K562 (cell line): ENCODE measurements around the gene GFOD1. TPM values are rescaled to one million over a fixed set of nuclear protein-coding genes. Genes with fewer than 3 reads are reported as not detected.

Source experiments
- ATAC-seq: fragments of 200-7000 bp; cut with Tn5 transposase; 3 replicates; pipeline ENCODE4 v1.9.1; 2020; ENCODE audit warnings: moderate library complexity
- BruUV-seq: library from RNA; stranded (reverse); fragments of 400-500 nt; replicated peaks from 2 replicates; lab custom pipeline; 2021; lab: Mats Ljungman, UMichigan
- CTCF ChIA-PET: fragments of 300-600 bp; formaldehyde crosslinking; extraction: SDS; loops from one replicate; lab custom pipeline; 2021; ENCODE audit warnings: low intra/inter-chr PET ratio; lab: Yijun Ruan, JAX
- POLR2A ChIA-PET: fragments of 300-600, 350-650 bp; sonication (Branson Sonifier 250); formaldehyde crosslinking; extraction: SDS; loops from one replicate; lab custom pipeline; 2021; ENCODE audit warnings: antibody characterized with exemption, inconsistent platforms; lab: Yijun Ruan, JAX
- DNase-seq, 4 experiments: peaks; one replicate each; pipeline versions ENCODE4 v3.0.0 to v3.0.0-alpha.2; 2011 to 2018; ENCODE audit warnings: low spot score in 3 of 4, mixed read lengths in 3 of 4; ENCODE audit errors: extremely low read depth in 1 of 4
- FAIRE-seq: peaks from 2 replicates; lab custom pipeline; 2011; peaks lifted over from hg19 to GRCh38; lab: Jason Lieb, UNC
- H2AFZ ChIP-seq: 2 replicates; pipeline ENCODE4 v1.6.0; 2011; ENCODE audit warnings: low read depth, low read length, control low read depth, inconsistent platforms
- H3K27ac ChIP-seq: fragments of 200-600 bp; 3 replicates; pipeline ENCODE4 v1.8.0; 2011; ENCODE audit warnings: low read depth, mild to moderate bottlenecking, control low read depth, inconsistent platforms, low read length, moderate library complexity, mixed read lengths; ENCODE audit errors: extremely low read depth
- H3K27me3 ChIP-seq, 2 experiments: fragments of 300-600 bp in 1 of 2; 2 replicates in 1 of 2; 3 replicates in 1 of 2; pipeline versions ENCODE4 v1.6.0 to v1.8.0; 2011; ENCODE audit warnings: inconsistent platforms in 2 of 2, low read length in 2 of 2, mild to moderate bottlenecking in 1 of 2, mixed read lengths in 1 of 2, moderate library complexity in 1 of 2; ENCODE audit not compliant: control insufficient read depth in 2 of 2, insufficient read depth in 2 of 2
- H3K36me3 ChIP-seq: fragments of 300-600 bp; 3 replicates; pipeline ENCODE4 v1.8.0; 2011; ENCODE audit warnings: mild to moderate bottlenecking, low read length, inconsistent platforms; ENCODE audit not compliant: control insufficient read depth, insufficient read depth
- H3K4me1 ChIP-seq, 2 experiments: fragments of 200-600 bp in 1 of 2; replicated peaks in 1 of 2; 2 replicates in 1 of 2; 3 replicates in 1 of 2; pipeline versions ENCODE4 v1.5.1 to v1.8.0; 2011; ENCODE audit warnings: inconsistent platforms in 2 of 2, low read length in 2 of 2, mild to moderate bottlenecking in 1 of 2, mixed read lengths in 1 of 2, moderate library complexity in 1 of 2; ENCODE audit not compliant: control insufficient read depth in 2 of 2, insufficient read depth in 2 of 2
- H3K4me2 ChIP-seq: 2 replicates; pipeline ENCODE4 v1.6.1; 2011; ENCODE audit warnings: low read length, control low read depth, inconsistent platforms, mixed read lengths; ENCODE audit not compliant: insufficient read depth
- H3K4me3 ChIP-seq: fragments of 200-600 bp; sonication (generic), shearing (Covaris generic); 2 replicates; pipeline ENCODE4 v1.5.1; 2016; ENCODE audit warnings: control low read depth, inconsistent platforms
- H3K79me2 ChIP-seq: fragments of 200-600 bp; 3 replicates; pipeline ENCODE4 v1.8.0; 2011; ENCODE audit warnings: low read length, inconsistent platforms; ENCODE audit not compliant: control insufficient read depth, insufficient read depth
- H3K9ac ChIP-seq, 2 experiments: 2 replicates each; pipeline versions ENCODE4 v1.6.0 to v1.6.1; 2011; ENCODE audit warnings: low read depth in 2 of 2, low read length in 2 of 2, control low read depth in 1 of 2, inconsistent platforms in 1 of 2, mild to moderate bottlenecking in 1 of 2, mixed read lengths in 1 of 2; ENCODE audit not compliant: insufficient read depth in 1 of 2
- H3K9me1 ChIP-seq: one replicate; pipeline ENCODE4 v1.6.0; 2011; ENCODE audit warnings: inconsistent platforms, mild to moderate bottlenecking, low read length, moderate library complexity; ENCODE audit not compliant: control insufficient read depth, insufficient read depth
- H3K9me3 ChIP-seq: replicated peaks from 2 replicates; pipeline ENCODE4 v1.5.1; 2011; ENCODE audit warnings: low read depth, low read length, inconsistent platforms; ENCODE audit not compliant: control insufficient read depth, insufficient read depth
- H4K20me1 ChIP-seq: replicated peaks from 2 replicates; pipeline ENCODE4 v1.6.1; 2011; ENCODE audit warnings: low read length, inconsistent platforms, mixed read lengths; ENCODE audit not compliant: control insufficient read depth, insufficient read depth
- NFIC ChIP-seq: fragments of 450-650 bp; IDR thresholded peaks from 2 replicates; pipeline ENCODE4 v1.6.1; 2017; ENCODE audit warnings: mild to moderate bottlenecking, inconsistent platforms
- THAP12 ChIP-seq: fragments of 250-450 bp; sonication (Bioruptor Pico); IDR thresholded peaks from 2 replicates; pipeline ENCODE4 v1.9.0; 2021; ENCODE audit warnings: mild to moderate bottlenecking, inconsistent platforms
- ZNF263 ChIP-seq: sonication (generic); formaldehyde crosslinking; IDR thresholded peaks from 2 replicates; pipeline ENCODE4 v1.8.0; 2022; ENCODE audit warnings: mild to moderate bottlenecking, missing genetic modification reagents, borderline replicate concordance
- WGBS: fragments of 100-300 bp; shearing (Covaris generic); methylation state at CpG from one replicate; pipeline ENCODE4 v1.1.6; 2016; ENCODE audit warnings: low coverage, mixed read lengths; ENCODE audit not compliant: insufficient coverage; ENCODE audit errors: missing lambda C conversion rate; 5-methylcytosine and 5-hydroxymethylcytosine counted together
- in situ Hi-C: fragments of 300-500 bp; cut with MboI; formaldehyde crosslinking; loops from 4 replicates; pipeline ENCODE4 v1.15.0; 2018; ENCODE audit warnings: inconsistent platforms, mixed read lengths
- intact Hi-C: fragments of 100-400 bp; cut with micrococcal nuclease; formaldehyde crosslinking; loops from 2 replicates; pipeline ENCODE4 v1.14.2; 2022
- polyA plus RNA-seq, 8 experiments: library from polyadenylated mRNA; depleted of rRNA in 4 of 8; stranded (reverse) in 5 of 8; unstranded in 3 of 8; fragments of >200 nt; fragmentation: Nextera tagmentation in 2 of 8; fragmentation: Illumina TruSeq in 1 of 8; extraction: Ambion mirVana in 2 of 8; extraction: Trizol in 1 of 8; gene quantifications; 2 replicates each; pipeline versions ENCODE4 v1.2.1 to v1.2.3, GENCODE V29; 2011 to 2014; ENCODE audit warnings: inconsistent platforms in 1 of 8, missing spikeins in 1 of 8
- total RNA-seq, 7 experiments: library from RNA; depleted of rRNA in 6 of 7; stranded (reverse); fragments of >200 nt in 6 of 7; fragmentation: Illumina TruSeq in 2 of 7; extraction: Trizol in 2 of 7; gene quantifications; 2 replicates each; pipeline versions ENCODE4 v1.2.1 to v1.2.3, GENCODE V29; 2011 to 2021; ENCODE audit warnings: low replicate concordance in 1 of 7

GFOD1 gene
- total and polyA plus RNA-seq, 9 of the 15 experiments (the other 6 are each of a cell fraction or from before 2014, with no cell fraction given), result 3.8 to 12.0 (median 8.2) TPM

DNA sequence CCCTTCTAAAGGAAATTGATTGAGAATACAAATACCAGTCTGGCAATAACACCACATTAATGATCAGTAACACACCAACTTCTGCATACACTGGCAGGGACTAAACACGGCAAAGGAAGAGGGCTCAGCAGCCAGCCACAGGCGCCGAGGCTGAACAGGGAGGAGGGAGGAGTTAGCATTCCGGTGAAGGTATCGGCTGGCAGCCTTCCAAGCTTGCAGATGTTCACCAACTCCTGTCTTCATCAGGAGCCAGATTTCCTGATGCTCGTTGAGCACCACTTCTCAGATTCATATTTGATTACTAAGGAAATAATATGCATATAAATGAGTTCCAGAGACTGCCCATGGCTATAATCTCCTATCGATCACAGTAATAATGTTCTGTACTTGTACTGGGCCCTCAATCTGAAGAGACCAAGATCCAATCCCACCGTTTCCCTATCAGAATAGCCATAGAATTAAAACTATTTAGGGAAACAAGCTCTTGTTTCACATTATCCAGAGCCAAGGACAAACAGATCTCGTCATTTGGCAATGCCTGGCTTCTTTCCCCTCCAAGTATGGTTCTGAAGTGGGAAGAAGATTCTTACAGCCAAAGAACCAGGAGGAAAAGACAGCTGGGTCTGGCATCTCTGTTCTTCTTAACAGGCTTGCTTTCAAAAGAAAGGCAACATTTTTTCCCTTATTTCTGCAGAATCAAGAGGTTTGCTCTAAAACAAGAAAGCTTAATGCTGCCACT, 42.2 kb downstream of the GFOD1 start:
- 26% methylated on average over 9 of the region's 9 CpGs for WGBS
- DNase-seq (peak in 2 of 4 experiments; percentile 28 to 44), ATAC-seq (no peak), FAIRE-seq (no peak)
- H3K36me3 ChIP-seq, result no peaks in the 10 kb centered on the region
- no peak overlapping the region for H3K27ac ChIP-seq
- ChIA-PET CTCF (no interaction called here), POLR2A (interaction anchor here (1.1 to 1.3 kb wide), 2 partner anchors 10 kb away, joined by 3 to 5 read pairs; no protein-coding TSS in a partner anchor)
- H3K4me2 ChIP-seq, result no peak overlapping the region
- no peak overlapping the region for H3K4me3 ChIP-seq
- H3K9me3 ChIP-seq, result no peaks in the 10 kb centered on the region
- no TSS peak for BruUV-seq
- H2AFZ ChIP-seq, result no peak overlapping the region
- intact Hi-C loops (no loop called here), in situ Hi-C loops (no loop called here)
- H3K27me3 ChIP-seq, result no peaks in the 10 kb centered on the region
- no peaks in the 10 kb centered on the region for H4K20me1 ChIP-seq
- no peak for TF ChIP-seq THAP12
- TF ChIP-seq ZNF263 (CRISPR knock-in tag), result peak; percentile 38; the same call in 1 of the 2 replicates
- peak; percentile 69 for TF ChIP-seq NFIC
- H3K4me1 ChIP-seq, result no peaks in the 10 kb centered on the region
- 0 out of 4 replicates have a peak overlapping the region, but pooled peaks of 1 of the 2 experiments have one; percentile 40 for H3K9ac ChIP-seq
- H3K79me2 ChIP-seq, result no peaks in the 10 kb centered on the region
- no peaks in the 10 kb centered on the region for H3K9me1 ChIP-seq
